HG02759 (cell line): Measurements from ENCODE around the gene YIPF3.
"Not testable (repeated sequence)": the region's sequence is repeated elsewhere in the genome, so short reads cannot be mapped to it uniquely, and the experiment has no call there.

Source experiments
- ATAC-seq: cut with Tn5 transposase; IDR thresholded peaks from one replicate; pipeline ENCODE4 v1.9.1; 2021; ENCODE audit warnings: mild to moderate bottlenecking, moderate library complexity; ENCODE audit not compliant: unreplicated experiment

Gene YIPF3

GRCh38 chr6:43467265-43467664 lies 49.5 kb downstream of the YIPF3 start:
- not testable (repeated sequence) for ATAC-seq

- no peak for ATAC-seq
Observed at GRCh38 chr6:43465948-43466347, 50.8 kb downstream of the YIPF3 start.

GRCh38 chr6:43464337-43464736 lies 52.4 kb downstream of the YIPF3 start:
- ATAC-seq = no peak

GRCh38 chr6:43461936-43462335 lies 54.8 kb downstream of the YIPF3 start:
- ATAC-seq = no peak
